PC-9 (cell line): ENCODE results near the gene BCL2L11.

Experiments used
- EZH2 ChIP-seq: fragments of 200-600 bp; sonication (generic); IDR thresholded peaks from 2 replicates; pipeline ENCODE4 v1.8.0; 2017; ENCODE audit warnings: antibody characterized with exemption, low read depth
- TF ChIP-seq, protein P1 (sequence below): fragments of 200-600 bp; sonication (generic); conservative IDR thresholded peaks from 2 replicates; pipeline ENCODE4 v1.6.1; 2017; ENCODE audit warnings: mixed run types, antibody characterized with exemption, mild to moderate bottlenecking, moderate library complexity

DNA sequence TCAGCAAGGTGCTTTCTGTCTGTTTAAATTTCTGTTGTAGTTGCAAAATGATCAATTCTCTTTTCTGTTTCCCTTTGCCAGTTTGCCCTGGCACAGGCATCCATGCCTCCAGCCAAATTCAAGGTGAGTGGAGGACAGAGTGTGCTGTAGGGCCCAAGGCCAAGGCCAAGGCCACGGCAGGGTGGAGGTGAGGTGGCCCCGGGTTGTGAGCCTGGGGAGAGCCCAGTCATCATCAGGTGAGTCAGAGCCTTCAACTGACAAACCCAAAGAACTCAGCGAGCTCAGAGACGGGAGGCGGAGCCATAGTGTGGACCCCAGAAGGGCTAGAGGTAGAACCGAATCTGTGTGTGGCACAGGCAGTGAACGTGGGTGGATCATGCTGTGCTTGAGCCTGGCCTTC lies 55.7 kb downstream of the BCL2L11 start:
- TF ChIP-seq, protein P1, sequence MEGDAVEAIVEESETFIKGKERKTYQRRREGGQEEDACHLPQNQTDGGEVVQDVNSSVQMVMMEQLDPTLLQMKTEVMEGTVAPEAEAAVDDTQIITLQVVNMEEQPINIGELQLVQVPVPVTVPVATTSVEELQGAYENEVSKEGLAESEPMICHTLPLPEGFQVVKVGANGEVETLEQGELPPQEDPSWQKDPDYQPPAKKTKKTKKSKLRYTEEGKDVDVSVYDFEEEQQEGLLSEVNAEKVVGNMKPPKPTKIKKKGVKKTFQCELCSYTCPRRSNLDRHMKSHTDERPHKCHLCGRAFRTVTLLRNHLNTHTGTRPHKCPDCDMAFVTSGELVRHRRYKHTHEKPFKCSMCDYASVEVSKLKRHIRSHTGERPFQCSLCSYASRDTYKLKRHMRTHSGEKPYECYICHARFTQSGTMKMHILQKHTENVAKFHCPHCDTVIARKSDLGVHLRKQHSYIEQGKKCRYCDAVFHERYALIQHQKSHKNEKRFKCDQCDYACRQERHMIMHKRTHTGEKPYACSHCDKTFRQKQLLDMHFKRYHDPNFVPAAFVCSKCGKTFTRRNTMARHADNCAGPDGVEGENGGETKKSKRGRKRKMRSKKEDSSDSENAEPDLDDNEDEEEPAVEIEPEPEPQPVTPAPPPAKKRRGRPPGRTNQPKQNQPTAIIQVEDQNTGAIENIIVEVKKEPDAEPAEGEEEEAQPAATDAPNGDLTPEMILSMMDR, result no peak
- TF ChIP-seq EZH2, result no peak
